BLaER1 (cell line): ENCODE data around the gene CARHSP1.
A peak's percentile ranks its signal among the peaks of the same experiment; 100 is the strongest.

Experiments
- H3K27ac ChIP-seq: shearing (Covaris generic); formaldehyde crosslinking; 2 replicates; pipeline ENCODE4 v1.8.1; 2022
- H3K27me3 ChIP-seq: shearing (Covaris generic); formaldehyde crosslinking; 2 replicates; pipeline ENCODE4 v1.8.1; 2022
- H3K36me3 ChIP-seq: shearing (Covaris generic); formaldehyde crosslinking; 2 replicates; pipeline ENCODE4 v1.8.1; 2022
- H3K4me1 ChIP-seq: shearing (Covaris generic); formaldehyde crosslinking; 2 replicates; pipeline ENCODE4 v1.8.1; 2022
- H3K4me2 ChIP-seq: shearing (Covaris generic); formaldehyde crosslinking; 2 replicates; pipeline ENCODE4 v1.8.1; 2022
- H3K4me3 ChIP-seq: shearing (Covaris generic); formaldehyde crosslinking; 2 replicates; pipeline ENCODE4 v1.8.1; 2022
- H3K9ac ChIP-seq: shearing (Covaris generic); formaldehyde crosslinking; 2 replicates; pipeline ENCODE4 v1.8.1; 2022
- H3K9me3 ChIP-seq: shearing (Covaris generic); formaldehyde crosslinking; 2 replicates; pipeline ENCODE4 v1.8.1; 2022
- H4K20me1 ChIP-seq: shearing (Covaris generic); formaldehyde crosslinking; 2 replicates; pipeline ENCODE4 v1.8.1; 2022
- Cebpa-rat ChIP-seq: shearing (Covaris generic); IDR thresholded peaks from 2 replicates; pipeline ENCODE4 v1.8.1; 2022

The CARHSP1 gene

DNA sequence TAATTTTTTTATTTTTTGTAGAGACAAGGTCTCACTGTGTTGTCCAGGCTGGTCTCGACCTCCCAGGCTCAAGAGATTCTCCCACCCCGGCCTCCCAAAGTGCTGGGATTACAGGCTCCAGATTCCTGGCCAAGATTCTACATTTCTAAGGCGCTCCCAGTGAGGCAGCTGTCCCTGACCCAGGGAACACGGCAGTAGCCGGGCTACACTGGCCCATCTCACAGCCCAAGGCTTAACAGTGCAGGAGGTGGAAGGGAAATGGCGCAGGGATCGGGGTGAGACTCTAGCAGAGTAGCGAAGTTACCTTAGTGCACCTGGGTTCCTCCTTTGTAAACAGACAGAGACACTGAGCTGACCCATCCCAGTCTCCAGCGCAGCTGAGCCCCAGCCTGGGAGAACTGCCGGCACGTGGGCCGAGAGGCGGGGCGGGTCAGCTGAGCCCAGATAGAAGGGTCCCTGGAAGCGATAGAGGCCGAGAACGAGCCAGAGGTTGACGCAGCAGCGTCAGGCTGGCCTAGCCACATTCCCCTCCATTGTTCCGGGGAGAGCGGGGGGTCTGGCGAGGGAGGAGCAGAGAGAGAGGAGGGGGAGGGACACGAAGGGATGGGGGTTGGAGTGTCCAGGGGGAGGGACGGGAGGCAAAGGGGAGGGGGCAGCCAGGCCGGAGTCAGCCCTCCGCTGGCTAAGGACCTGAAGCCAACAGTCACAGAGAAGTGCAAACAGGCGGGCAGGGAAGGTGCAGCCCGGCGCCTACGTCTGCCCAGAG is 2.5 kb downstream of the CARHSP1 start:
- no peaks in the 10 kb centered on the region for H3K9me3 ChIP-seq
- H4K20me1 ChIP-seq: peaks cover 61% of the 10 kb centered on the region
- H3K27me3 ChIP-seq: no peaks in the 10 kb centered on the region
- peaks cover 37% of the 10 kb centered on the region for H3K36me3 ChIP-seq
- H3K27ac ChIP-seq: peak overlapping the region; percentile 99
- H3K4me2 ChIP-seq: peak overlapping the region; percentile 96
- peaks cover 73% of the 10 kb centered on the region for H3K4me1 ChIP-seq
- H3K4me3 ChIP-seq: peak overlapping the region; percentile 83
- no peak for TF ChIP-seq Cebpa-rat
- peak overlapping the region; percentile 97 for H3K9ac ChIP-seq

DNA sequence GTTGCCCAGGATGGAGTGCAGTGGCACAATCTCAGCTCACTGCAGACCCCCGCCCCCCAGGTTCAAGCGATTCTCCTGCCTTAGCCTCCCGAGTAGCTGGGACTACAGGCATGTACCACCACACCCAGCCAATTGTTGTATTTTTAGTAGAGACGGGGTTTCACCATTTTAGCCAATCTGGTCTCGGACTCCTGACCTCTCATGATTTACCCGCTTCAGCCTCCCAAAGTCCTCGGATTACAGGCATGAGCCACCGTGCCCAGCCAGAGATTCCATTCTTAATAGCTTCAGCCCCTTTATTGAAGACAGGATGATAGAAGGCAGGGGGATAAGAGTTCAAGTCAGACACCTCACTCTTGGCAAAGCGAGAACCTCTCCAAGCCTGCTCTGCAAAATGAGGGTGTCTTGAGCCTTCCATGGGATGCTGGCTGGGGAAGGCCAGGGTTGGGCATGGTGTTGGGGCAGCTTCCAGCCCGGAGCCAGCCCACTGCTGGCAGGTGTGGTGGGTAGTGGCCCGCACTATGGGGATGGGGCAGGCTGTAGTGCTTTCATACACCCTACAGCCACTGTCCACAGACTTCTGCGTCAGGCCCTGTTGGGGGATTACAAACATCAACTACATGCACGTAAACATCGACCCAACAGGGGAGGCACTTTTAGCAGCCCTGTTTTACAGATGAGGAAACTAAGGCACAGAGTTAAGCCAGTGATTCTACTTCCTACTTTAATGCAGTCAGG is 3.5 kb downstream of the CARHSP1 start:
- peak overlapping the region; percentile 97 for H3K9ac ChIP-seq
- H3K4me2 ChIP-seq: peak overlapping the region; percentile 96
- no peak for TF ChIP-seq Cebpa-rat
- peak overlapping the region; percentile 83 for H3K4me3 ChIP-seq
- H3K27me3 ChIP-seq: no peaks in the 10 kb centered on the region
- no peaks in the 10 kb centered on the region for H3K9me3 ChIP-seq
- peaks cover 73% of the 10 kb centered on the region for H3K4me1 ChIP-seq
- H3K36me3 ChIP-seq: peaks cover 44% of the 10 kb centered on the region
- H3K27ac ChIP-seq: peak overlapping the region; percentile 99
- H4K20me1 ChIP-seq: peaks cover 70% of the 10 kb centered on the region

DNA sequence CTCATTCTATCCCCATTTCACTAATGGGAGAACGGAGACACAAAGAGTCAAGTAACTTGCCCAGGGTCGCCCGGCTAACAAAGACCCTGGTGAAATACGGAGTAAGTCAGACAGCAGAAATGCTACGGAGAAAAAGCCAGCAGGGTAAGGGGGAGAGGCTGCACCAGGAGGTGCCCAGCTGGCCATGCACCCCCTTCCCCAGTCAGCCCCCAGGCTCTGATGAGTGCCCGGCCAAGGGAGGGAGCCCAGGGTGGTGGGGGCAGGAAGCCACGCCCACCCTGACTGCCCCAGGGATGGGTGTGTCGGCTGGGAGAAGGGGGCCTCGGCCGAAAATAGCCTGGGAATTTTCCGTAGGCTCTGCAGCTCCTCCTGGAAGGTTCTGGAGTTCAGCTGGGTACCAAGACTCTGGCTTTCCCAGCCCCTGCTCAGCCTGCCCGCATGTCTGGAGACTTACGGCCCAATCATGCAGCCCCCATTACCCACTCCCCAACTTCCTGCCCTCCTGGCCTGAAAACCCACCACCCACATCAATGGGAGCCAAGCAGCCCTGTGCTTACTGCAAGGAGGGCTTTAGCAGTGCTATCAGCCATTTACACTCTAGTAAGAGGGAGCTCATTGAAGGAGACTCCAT is 4.2 kb downstream of the CARHSP1 start:
- no peak for TF ChIP-seq Cebpa-rat
- Histone ChIP-seq H3K36me3 (peaks cover 51% of the 10 kb centered on the region), H3K9ac (peak overlapping the region; percentile 97), H3K27me3 (no peaks in the 10 kb centered on the region), H3K4me3 (peak overlapping the region; percentile 83), H3K27ac (peak overlapping the region; percentile 99), H4K20me1 (peaks cover 78% of the 10 kb centered on the region), H3K4me2 (peak overlapping the region; percentile 96), H3K9me3 (no peaks in the 10 kb centered on the region), H3K4me1 (peaks cover 73% of the 10 kb centered on the region)

DNA sequence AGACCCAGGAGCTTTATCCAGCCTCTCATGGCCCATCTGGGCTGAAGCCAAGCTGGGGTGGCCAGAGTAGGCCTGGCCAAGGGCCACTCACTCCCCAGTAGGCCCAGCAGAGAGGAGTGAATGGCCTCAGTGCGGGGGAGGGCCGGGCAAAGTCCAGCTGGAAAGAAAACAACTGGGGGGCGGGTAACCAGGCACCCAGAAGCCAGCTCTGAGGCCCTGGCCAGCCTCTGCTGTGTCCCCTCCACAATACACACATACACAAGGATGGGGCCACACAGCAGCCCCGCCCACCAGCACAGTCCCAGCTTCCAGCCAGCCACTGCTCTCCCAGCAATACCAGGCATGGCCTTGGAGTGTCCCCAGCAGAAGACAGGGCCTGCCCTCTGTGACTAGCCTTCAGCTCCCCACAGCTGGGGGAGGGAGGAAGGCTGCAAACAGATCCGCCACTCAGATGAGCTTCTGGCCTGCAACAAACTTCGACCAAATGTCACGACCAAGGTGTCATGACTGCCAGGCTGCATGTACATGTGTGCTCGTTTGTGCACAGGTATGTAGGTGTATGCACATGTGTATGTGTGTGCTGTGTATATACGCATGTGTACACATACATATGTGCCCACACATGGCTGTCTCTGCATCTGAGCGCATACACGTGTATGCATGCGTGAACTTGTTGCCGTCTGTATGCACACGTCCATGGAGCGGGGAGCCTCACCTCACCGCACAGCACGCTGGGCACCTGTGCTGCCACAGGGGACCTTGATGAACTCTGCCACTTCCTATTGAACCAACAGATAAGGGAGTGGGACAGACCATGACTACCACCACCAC is 5.0 kb downstream of the CARHSP1 start:
- Histone ChIP-seq H3K9ac (peak overlapping the region; percentile 97), H3K4me3 (peak overlapping the region; percentile 83), H3K27ac (peak overlapping the region; percentile 99), H3K9me3 (no peaks in the 10 kb centered on the region), H3K4me1 (peaks cover 76% of the 10 kb centered on the region), H3K36me3 (peaks cover 59% of the 10 kb centered on the region), H4K20me1 (peaks cover 85% of the 10 kb centered on the region), H3K27me3 (no peaks in the 10 kb centered on the region), H3K4me2 (peak overlapping the region; percentile 96)
- TF ChIP-seq Cebpa-rat: no peak

DNA sequence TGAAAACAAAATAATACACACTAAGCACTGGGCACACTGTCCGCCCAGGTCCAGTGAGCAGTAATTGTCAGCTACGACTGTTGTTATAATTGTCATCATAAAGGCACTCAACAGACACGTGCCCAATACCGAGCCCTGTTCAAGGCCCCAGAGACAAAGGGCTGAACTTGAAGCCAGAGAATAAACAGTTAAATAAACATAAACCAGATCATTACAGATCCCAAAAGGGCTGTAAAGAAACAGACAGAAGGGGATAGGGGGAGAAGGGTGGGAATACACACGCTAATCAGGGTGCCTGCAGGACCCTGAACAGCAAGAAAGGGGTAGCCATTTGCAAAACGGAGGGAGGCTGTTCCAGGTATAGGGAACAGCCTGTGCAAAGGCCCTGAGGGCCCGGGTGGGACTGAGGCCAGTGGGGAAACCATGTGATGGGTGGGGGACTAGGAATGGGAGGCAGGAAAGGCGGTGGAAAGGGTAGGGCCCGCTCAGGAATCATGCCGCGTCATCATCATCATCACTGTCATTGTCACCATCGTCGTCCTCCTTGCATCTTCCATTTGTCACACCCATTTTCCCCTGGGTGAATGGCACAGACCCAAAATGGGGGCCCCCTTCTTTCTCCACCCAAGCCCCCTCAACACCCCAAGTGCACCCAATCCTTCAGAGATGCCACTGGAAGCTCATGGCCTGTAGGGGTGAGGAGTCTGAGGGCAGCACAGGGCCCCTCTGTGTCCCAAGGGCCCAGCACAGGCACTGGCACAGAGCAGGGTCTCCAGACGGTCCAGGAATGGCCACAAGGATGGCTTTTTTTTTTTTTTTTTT is 6.3 kb downstream of the CARHSP1 start:
- peaks cover 72% of the 10 kb centered on the region for H3K36me3 ChIP-seq
- H3K27me3 ChIP-seq: no peaks in the 10 kb centered on the region
- peak overlapping the region; percentile 97 for H3K9ac ChIP-seq
- no peak overlapping the region for H3K4me3 ChIP-seq
- H4K20me1 ChIP-seq: peaks cover 97% of the 10 kb centered on the region
- H3K27ac ChIP-seq: peak overlapping the region; percentile 99
- TF ChIP-seq Cebpa-rat: no peak
- H3K4me1 ChIP-seq: peaks cover 89% of the 10 kb centered on the region
- H3K4me2 ChIP-seq: peak overlapping the region; percentile 96
- H3K9me3 ChIP-seq: no peaks in the 10 kb centered on the region

DNA sequence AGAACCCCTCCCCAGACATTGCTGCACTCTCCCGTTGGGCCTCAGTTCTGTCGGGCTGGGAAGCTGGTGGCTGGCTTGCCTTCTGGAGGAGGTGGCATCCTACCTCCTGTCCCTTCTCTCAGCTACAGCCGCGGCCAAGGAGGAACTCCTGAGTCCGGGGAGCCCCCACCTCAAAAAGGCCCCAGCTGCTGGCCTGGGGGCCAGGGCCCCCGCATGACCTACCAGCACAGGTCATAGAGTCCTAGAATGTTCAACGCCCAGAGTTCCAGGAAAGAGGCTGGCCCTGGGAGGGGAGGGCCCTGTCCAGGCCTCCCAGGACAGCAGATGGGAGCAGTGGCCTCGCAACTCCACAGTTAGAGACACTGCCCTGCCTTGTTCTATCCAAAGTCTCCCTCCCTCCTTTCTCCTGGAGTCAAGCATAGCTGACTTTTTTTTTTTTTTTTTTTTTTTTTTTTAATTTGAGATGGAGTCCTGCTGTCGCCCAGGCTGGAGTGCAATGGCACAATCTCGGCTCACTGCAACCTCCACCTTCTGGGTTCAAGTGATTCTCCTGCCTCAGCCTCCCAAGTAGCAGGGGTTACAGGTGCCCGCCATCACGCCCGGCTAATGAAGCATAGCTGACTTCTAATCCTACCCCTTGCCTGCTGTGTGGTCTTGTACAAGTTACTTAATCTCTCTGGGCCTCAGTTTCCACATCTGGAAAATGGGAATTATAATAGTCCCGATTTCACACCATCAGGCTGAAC is 7.1 kb downstream of the CARHSP1 start:
- Histone ChIP-seq H3K9me3 (no peaks in the 10 kb centered on the region), H3K4me1 (peaks cover 97% of the 10 kb centered on the region), H3K27me3 (no peaks in the 10 kb centered on the region), H3K9ac (peak overlapping the region; percentile 54), H3K4me3 (no peak overlapping the region), H3K36me3 (peaks cover 74% of the 10 kb centered on the region), H3K4me2 (peak overlapping the region; percentile 96), H3K27ac (peak overlapping the region; percentile 57), H4K20me1 (peaks cover 96% of the 10 kb centered on the region)
- no peak for TF ChIP-seq Cebpa-rat

DNA sequence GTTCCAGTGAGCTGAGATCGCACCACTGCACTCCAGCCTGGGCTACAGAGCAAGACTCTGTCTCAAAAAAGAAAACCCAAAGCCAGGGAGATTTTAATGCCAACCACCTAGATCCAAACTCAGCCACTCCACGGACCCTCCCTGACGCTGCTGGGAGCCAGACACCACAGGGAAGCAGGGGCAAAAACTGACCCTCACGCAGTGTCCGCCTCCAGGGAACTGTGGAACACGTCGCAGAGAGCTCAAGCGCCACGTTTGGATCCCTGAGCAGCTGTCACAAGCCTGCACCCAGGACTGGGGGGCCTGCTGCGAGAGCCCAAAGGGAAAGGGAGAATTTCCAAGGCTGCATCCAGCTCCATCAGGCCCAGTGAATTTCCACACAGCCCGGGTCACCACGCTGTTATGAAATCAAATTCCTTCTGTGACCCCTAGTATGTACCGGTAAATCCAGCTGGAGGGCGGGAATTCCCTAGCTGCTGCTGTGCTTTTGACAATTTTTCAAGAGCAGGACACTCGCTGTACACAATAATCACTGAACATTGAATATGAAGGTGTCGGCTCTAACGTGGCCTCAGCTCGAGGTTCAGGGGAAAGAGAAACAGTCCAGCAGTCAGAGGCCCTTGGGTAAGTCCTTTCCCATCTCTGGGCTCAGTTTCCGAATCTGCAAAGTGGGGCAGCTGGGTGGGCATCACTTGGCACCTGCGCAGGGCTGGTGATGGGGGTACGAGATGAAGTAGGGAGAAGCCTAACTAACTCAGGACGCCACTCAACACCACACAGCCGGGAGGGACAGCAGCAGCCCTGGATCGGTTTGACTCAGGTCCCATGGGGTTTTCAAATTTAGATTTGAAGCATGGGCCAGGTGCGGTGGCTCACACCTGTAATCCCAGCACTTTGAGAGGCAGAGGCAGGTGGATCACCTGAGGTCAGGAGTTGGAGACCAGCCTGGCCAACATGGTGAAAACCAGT is 8.6 kb downstream of the CARHSP1 start:
- no peaks in the 10 kb centered on the region for H3K9me3 ChIP-seq
- peak overlapping the region; percentile 96 for H3K4me2 ChIP-seq
- peaks cover 89% of the 10 kb centered on the region for H4K20me1 ChIP-seq
- H3K27ac ChIP-seq: peak overlapping the region; percentile 76
- TF ChIP-seq Cebpa-rat: no peak
- H3K27me3 ChIP-seq: no peaks in the 10 kb centered on the region
- peaks cover 100% of the 10 kb centered on the region for H3K4me1 ChIP-seq
- no peak overlapping the region; the same call in 1 of the 2 replicates for H3K4me3 ChIP-seq
- peak overlapping the region; percentile 43 for H3K9ac ChIP-seq
- peaks cover 84% of the 10 kb centered on the region for H3K36me3 ChIP-seq
